Astrocyte (in vitro differentiated cells and primary cell): ENCODE data around the gene PRR32. TPM values are rescaled to one million over a fixed set of nuclear protein-coding genes. Genes with fewer than 3 reads are reported as not detected.

Experiments used
- DNase-seq: peaks from one replicate; pipeline ENCODE4 v3.0.0-alpha.2; 2010; ENCODE audit warnings: low read depth
- FAIRE-seq: peaks from 2 replicates; lab custom pipeline; 2011; peaks lifted over from hg19 to GRCh38; lab: Jason Lieb, UNC
- H2AFZ ChIP-seq: 2 replicates; pipeline ENCODE4 v1.6.0; 2012; ENCODE audit warnings: low read depth, low read length, inconsistent platforms
- H3K27ac ChIP-seq: 2 replicates; pipeline ENCODE4 v1.5.1; 2011; ENCODE audit warnings: low read depth, low read length, inconsistent platforms
- H3K27me3 ChIP-seq: 2 replicates; pipeline ENCODE4 v1.6.0; 2011; ENCODE audit warnings: low read length, inconsistent platforms; ENCODE audit not compliant: insufficient read depth
- H3K36me3 ChIP-seq: 2 replicates; pipeline ENCODE4 v1.5.1; 2011; ENCODE audit warnings: low read length, inconsistent platforms; ENCODE audit not compliant: insufficient read depth
- H3K4me1 ChIP-seq: 2 replicates; pipeline ENCODE4 v1.5.1; 2011; ENCODE audit warnings: low read length, inconsistent platforms; ENCODE audit not compliant: insufficient read depth
- H3K4me2 ChIP-seq: 2 replicates; pipeline ENCODE4 v1.6.0; 2012; ENCODE audit warnings: low read length, inconsistent platforms
- H3K4me3 ChIP-seq: 2 replicates; pipeline ENCODE4 v1.5.1; 2011; ENCODE audit warnings: low read depth, mild to moderate bottlenecking, low read length, inconsistent platforms; ENCODE audit not compliant: insufficient read depth
- H3K79me2 ChIP-seq: 2 replicates; pipeline ENCODE4 v1.6.0; 2012; ENCODE audit warnings: mild to moderate bottlenecking, low read length, inconsistent platforms; ENCODE audit not compliant: insufficient read depth
- H3K9ac ChIP-seq: 2 replicates; pipeline ENCODE4 v1.6.0; 2012; ENCODE audit warnings: mild to moderate bottlenecking, low read length, inconsistent platforms
- H3K9me3 ChIP-seq: 2 replicates; pipeline ENCODE4 v1.5.1; 2012; ENCODE audit warnings: low read depth, mild to moderate bottlenecking, low read length, inconsistent platforms; ENCODE audit not compliant: insufficient read depth
- H4K20me1 ChIP-seq: 2 replicates; pipeline ENCODE4 v1.6.0; 2012; ENCODE audit warnings: low read length, inconsistent platforms; ENCODE audit not compliant: insufficient read depth
- H3K27ac Mint-ChIP-seq: one replicate; pipeline ENCODE4 v1.8.0; 2021; ENCODE audit warnings: mild to moderate bottlenecking, mixed read lengths; ENCODE audit not compliant: unreplicated experiment
- H3K27me3 Mint-ChIP-seq: one replicate; pipeline ENCODE4 v1.8.0; 2021; ENCODE audit warnings: low read depth, mixed read lengths; ENCODE audit not compliant: unreplicated experiment
- H3K36me3 Mint-ChIP-seq: one replicate; pipeline ENCODE4 v1.8.0; 2021; ENCODE audit warnings: low read depth, mixed read lengths; ENCODE audit not compliant: unreplicated experiment
- H3K4me1 Mint-ChIP-seq: one replicate; pipeline ENCODE4 v1.8.0; 2021; ENCODE audit warnings: low read depth, mixed read lengths; ENCODE audit not compliant: unreplicated experiment
- H3K4me3 Mint-ChIP-seq: one replicate; pipeline ENCODE4 v1.8.0; 2021; ENCODE audit warnings: mild to moderate bottlenecking, moderate library complexity, mixed read lengths; ENCODE audit not compliant: unreplicated experiment
- H3K9me3 Mint-ChIP-seq: one replicate; pipeline ENCODE4 v1.8.0; 2021; ENCODE audit warnings: mild to moderate bottlenecking, mixed read lengths; ENCODE audit not compliant: unreplicated experiment
- CTCF ChIP-seq: IDR thresholded peaks from 2 replicates; pipeline ENCODE4 v1.5.1; 2011; ENCODE audit warnings: low read depth, mild to moderate bottlenecking, inconsistent platforms, low read length, moderate library complexity; ENCODE audit not compliant: insufficient read depth
- EZH2 ChIP-seq: IDR thresholded peaks from 2 replicates; pipeline ENCODE4 v1.6.1; 2012; ENCODE audit warnings: mild to moderate bottlenecking, low read length, inconsistent platforms; ENCODE audit not compliant: insufficient read depth
- total RNA-seq: library from RNA; stranded (reverse); gene quantifications from 2 replicates; pipeline ENCODE4 v1.2.1, GENCODE V29; 2021

PRR32 gene
- total RNA-seq, 1 donor from 2014 or later, result not detected

GRCh38 chrX:126825566-126826193, 6.2 kb downstream of the PRR32 start:
- no peak overlapping the region for H3K4me3 Mint-ChIP-seq
- Histone ChIP-seq H2AFZ (no peak overlapping the region), H3K79me2 (no peaks in the 10 kb centered on the region), H3K27me3 (no peaks in the 10 kb centered on the region), H3K4me3 (no peak overlapping the region), H3K36me3 (no peaks in the 10 kb centered on the region), H3K9me3 (no peaks in the 10 kb centered on the region), H3K9ac (no peak overlapping the region), H3K4me2 (no peak overlapping the region), H3K27ac (no peak overlapping the region), H4K20me1 (no peaks in the 10 kb centered on the region), H3K4me1 (no peaks in the 10 kb centered on the region)
- H3K4me1 Mint-ChIP-seq, result no peaks in the 10 kb centered on the region
- no peak overlapping the region for H3K27ac Mint-ChIP-seq
- TF ChIP-seq EZH2, result no peak
- no peak for TF ChIP-seq CTCF
- H3K9me3 Mint-ChIP-seq, result no peaks in the 10 kb centered on the region
- FAIRE-seq (no peak), DNase-seq (no peak)
- H3K27me3 Mint-ChIP-seq, result no peaks in the 10 kb centered on the region
- no peaks in the 10 kb centered on the region for H3K36me3 Mint-ChIP-seq

- FAIRE-seq (no peak), DNase-seq (no peak)
- no peaks in the 10 kb centered on the region for H3K36me3 Mint-ChIP-seq
- no peaks in the 10 kb centered on the region for H3K27me3 ChIP-seq
- H3K9ac ChIP-seq, result no peak overlapping the region
- no peaks in the 10 kb centered on the region for H3K4me1 Mint-ChIP-seq
- H2AFZ ChIP-seq, result no peak overlapping the region
- no peak overlapping the region for H3K4me2 ChIP-seq
- no peaks in the 10 kb centered on the region for H3K9me3 Mint-ChIP-seq
- no peaks in the 10 kb centered on the region for H3K9me3 ChIP-seq
- TF ChIP-seq CTCF, result no peak
- no peak for TF ChIP-seq EZH2
- no peaks in the 10 kb centered on the region for H3K4me1 ChIP-seq
- H4K20me1 ChIP-seq, result no peaks in the 10 kb centered on the region
- H3K4me3 ChIP-seq, result no peak overlapping the region
- H3K4me3 Mint-ChIP-seq, result no peak overlapping the region
- no peak overlapping the region for H3K27ac ChIP-seq
- H3K36me3 ChIP-seq, result no peaks in the 10 kb centered on the region
- H3K79me2 ChIP-seq, result no peaks in the 10 kb centered on the region
- H3K27me3 Mint-ChIP-seq, result no peaks in the 10 kb centered on the region
- no peak overlapping the region for H3K27ac Mint-ChIP-seq
Observed at GRCh38 chrX:126836186-126836585, 16.7 kb downstream of the PRR32 start.

- Histone ChIP-seq H3K36me3 (no peaks in the 10 kb centered on the region), H2AFZ (no peak overlapping the region), H3K27ac (no peak overlapping the region), H3K27me3 (no peaks in the 10 kb centered on the region), H3K9me3 (no peaks in the 10 kb centered on the region), H3K79me2 (no peaks in the 10 kb centered on the region), H3K4me1 (no peaks in the 10 kb centered on the region), H3K4me2 (no peak overlapping the region), H3K4me3 (no peak overlapping the region), H4K20me1 (no peaks in the 10 kb centered on the region), H3K9ac (no peak overlapping the region)
- H3K27me3 Mint-ChIP-seq, result no peaks in the 10 kb centered on the region
- no peak overlapping the region for H3K27ac Mint-ChIP-seq
- no peaks in the 10 kb centered on the region for H3K9me3 Mint-ChIP-seq
- no peak overlapping the region for H3K4me3 Mint-ChIP-seq
- H3K4me1 Mint-ChIP-seq, result no peaks in the 10 kb centered on the region
- H3K36me3 Mint-ChIP-seq, result no peaks in the 10 kb centered on the region
- no peak for TF ChIP-seq EZH2
- no peak for TF ChIP-seq CTCF
- FAIRE-seq, result no peak
- no peak for DNase-seq
Observed at GRCh38 chrX:126847143-126847542, 27.6 kb downstream of the PRR32 start.
